LNCAP (cell line): ENCODE data around the gene CPA5.

Source experiments
- TF ChIP-seq, protein P1 (sequence below): fragments of 450-650 bp; IDR thresholded peaks from 2 replicates; pipeline ENCODE4 v1.5.1; 2017; ENCODE audit warnings: mild to moderate bottlenecking

CPA5 gene

GRCh38 chr7:130393841-130394411 is 49.3 kb downstream of the CPA5 start:
- TF ChIP-seq, protein P1, sequence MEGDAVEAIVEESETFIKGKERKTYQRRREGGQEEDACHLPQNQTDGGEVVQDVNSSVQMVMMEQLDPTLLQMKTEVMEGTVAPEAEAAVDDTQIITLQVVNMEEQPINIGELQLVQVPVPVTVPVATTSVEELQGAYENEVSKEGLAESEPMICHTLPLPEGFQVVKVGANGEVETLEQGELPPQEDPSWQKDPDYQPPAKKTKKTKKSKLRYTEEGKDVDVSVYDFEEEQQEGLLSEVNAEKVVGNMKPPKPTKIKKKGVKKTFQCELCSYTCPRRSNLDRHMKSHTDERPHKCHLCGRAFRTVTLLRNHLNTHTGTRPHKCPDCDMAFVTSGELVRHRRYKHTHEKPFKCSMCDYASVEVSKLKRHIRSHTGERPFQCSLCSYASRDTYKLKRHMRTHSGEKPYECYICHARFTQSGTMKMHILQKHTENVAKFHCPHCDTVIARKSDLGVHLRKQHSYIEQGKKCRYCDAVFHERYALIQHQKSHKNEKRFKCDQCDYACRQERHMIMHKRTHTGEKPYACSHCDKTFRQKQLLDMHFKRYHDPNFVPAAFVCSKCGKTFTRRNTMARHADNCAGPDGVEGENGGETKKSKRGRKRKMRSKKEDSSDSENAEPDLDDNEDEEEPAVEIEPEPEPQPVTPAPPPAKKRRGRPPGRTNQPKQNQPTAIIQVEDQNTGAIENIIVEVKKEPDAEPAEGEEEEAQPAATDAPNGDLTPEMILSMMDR = no peak

DNA sequence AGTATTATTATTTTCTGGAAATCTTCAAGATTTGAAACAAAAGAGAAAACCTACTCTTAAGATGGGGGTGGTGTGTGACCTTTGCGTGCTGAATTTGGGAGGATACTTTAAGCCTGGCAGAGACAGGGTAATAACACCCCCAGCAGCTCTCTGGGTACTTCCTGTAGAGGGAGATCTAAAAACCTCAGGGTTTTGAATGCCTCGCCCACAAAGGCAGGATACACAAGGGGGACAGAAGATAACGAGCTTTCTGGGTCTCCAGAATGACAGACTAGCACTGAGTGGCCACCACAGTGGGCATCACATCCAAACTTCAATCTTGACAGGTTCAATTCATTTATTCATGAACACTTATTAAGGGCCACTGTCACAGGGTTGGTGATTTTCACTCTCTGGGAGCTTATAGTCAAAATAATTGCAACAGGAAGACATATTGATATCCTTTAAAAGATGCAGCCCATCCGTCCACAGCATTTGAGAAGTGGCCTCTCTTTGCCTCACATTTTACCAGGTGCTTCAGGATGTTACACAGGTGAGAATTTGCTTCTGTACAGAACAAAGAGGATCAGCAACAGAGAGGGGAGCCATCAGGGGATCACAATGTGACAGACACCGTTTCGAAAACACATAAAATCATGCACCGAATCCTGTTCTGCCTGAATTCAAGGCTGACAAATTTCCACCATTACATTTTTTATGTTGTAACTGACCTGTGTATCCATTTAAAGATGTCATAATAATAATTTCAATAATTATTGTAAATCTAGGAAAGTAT is 50.0 kb downstream of the CPA5 start:
- TF ChIP-seq, protein P1 = no peak

DNA sequence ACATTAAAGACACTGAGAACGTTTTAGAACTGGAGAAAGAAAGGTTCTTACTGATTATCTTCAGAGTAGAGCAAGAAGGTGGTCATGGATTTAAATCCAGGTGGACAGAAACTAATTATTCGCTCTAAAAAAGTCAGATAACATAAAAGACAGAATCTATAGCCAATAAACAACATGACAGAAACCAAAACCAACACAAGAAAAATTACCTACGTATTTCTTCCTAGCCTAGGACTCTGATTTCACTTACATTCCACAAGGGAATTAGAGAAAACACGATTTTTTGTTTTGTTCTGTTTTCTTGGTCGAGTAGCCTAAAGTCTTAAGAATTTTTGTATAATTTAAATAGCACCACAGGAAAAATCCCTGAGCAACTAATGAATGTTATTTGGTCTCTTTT is 50.8 kb downstream of the CPA5 start:
- TF ChIP-seq, protein P1 = no peak

DNA sequence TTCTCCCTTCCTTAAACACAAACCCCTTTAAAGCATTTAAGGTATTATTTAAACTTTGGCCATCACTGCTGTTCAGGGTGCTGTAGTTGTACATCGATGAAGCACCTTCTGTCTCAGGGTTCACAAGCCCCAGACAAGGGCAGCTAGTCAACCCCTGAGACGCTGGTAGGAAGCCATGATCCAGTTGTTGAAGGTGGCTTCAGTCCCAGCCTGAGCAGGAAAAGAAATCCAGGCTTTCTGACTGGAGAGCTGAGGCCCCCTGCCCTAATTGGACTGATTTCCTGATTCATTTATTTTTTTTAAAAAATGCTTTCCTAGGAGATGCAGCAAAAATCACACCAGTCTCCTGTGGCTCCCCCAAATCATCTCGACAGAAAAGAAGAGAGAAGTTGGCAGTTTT is 51.5 kb downstream of the CPA5 start:
- TF ChIP-seq, protein P1 = no peak

GRCh38 chr7:130397051-130397757 is 52.6 kb downstream of the CPA5 start:
- TF ChIP-seq, protein P1 = no peak

GRCh38 chr7:130397758-130398073 is 53.1 kb downstream of the CPA5 start:
- TF ChIP-seq, protein P1 = no peak

- TF ChIP-seq, protein P1 = no peak
Observed at GRCh38 chr7:130398526-130399090, 54.0 kb downstream of the CPA5 start.
